KMS-11 (cell line): ENCODE data around the gene CNNM4.

Experiments used
- H2AFZ ChIP-seq: fragments of 200-600 bp; sonication (generic); 2 replicates; pipeline ENCODE4 v1.6.1; 2016; ENCODE audit warnings: antibody characterized with exemption, mixed run types, low read depth
- H3K27ac ChIP-seq: fragments of 200-600 bp; sonication (generic); 2 replicates; pipeline ENCODE4 v1.6.1; 2016; ENCODE audit warnings: mild to moderate bottlenecking, mixed run types
- H3K27me3 ChIP-seq: fragments of 200-600 bp; sonication (generic); 2 replicates; pipeline ENCODE4 v1.6.1; 2017; ENCODE audit warnings: mild to moderate bottlenecking, low read depth, mixed run types, moderate library complexity; ENCODE audit not compliant: insufficient read depth
- H3K36me3 ChIP-seq: fragments of 200-600 bp; sonication (generic); 2 replicates; pipeline ENCODE4 v1.6.1; 2017; ENCODE audit warnings: mild to moderate bottlenecking, mixed run types; ENCODE audit not compliant: insufficient read depth
- H3K4me1 ChIP-seq: fragments of 200-600 bp; sonication (generic); 2 replicates; pipeline ENCODE4 v1.6.1; 2016; ENCODE audit warnings: mild to moderate bottlenecking, low read depth, mixed run types; ENCODE audit not compliant: poor library complexity, severe bottlenecking
- H3K4me2 ChIP-seq: fragments of 200-600 bp; sonication (generic); 2 replicates; pipeline ENCODE4 v1.7.0; 2016; ENCODE audit warnings: mild to moderate bottlenecking, mixed run types
- H3K4me3 ChIP-seq: fragments of 200-600 bp; sonication (generic); IDR thresholded peaks from 2 replicates; pipeline ENCODE4 v1.6.1; 2017; ENCODE audit warnings: low read depth, low read length, mixed read lengths; ENCODE audit not compliant: insufficient read depth
- H3K79me2 ChIP-seq: fragments of 200-600 bp; sonication (generic); 2 replicates; pipeline ENCODE4 v1.6.1; 2016; ENCODE audit warnings: low read depth, mixed run types; ENCODE audit not compliant: insufficient read depth
- H3K9ac ChIP-seq: fragments of 200-600 bp; sonication (generic); 2 replicates; pipeline ENCODE4 v1.6.1; 2016; ENCODE audit warnings: mild to moderate bottlenecking, mixed run types
- H4K20me1 ChIP-seq: fragments of 200-600 bp; sonication (generic); 2 replicates; pipeline ENCODE4 v1.6.1; 2016; ENCODE audit warnings: mild to moderate bottlenecking, mixed run types; ENCODE audit not compliant: insufficient read depth
- CTCF ChIP-seq: fragments of 200-600 bp; sonication (generic); conservative IDR thresholded peaks from 2 replicates; pipeline ENCODE4 v1.6.1; 2017; ENCODE audit warnings: low read depth, mild to moderate bottlenecking, antibody characterized with exemption, low read length, moderate library complexity, mixed read lengths

CNNM4 gene

DNA sequence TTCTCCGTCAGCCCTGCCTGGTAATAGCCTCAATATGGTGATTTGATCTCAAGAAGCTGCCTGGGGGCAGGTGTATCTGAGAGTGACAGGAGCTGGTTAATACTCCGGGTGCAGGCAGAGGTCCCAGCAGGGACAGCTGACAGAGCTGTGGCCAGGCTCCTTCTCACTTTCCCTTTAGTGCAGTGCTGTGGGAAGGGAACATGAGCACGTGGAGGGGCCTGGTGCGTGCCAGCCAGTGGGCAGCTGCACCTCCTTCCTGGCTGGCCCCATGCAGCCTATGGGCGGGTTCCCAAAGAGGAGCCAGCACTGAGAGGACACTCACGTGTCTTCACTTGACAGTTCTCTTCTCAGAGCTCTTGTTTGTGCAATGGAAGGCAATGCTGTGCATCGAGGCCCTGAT is 9.1 kb downstream of the CNNM4 start:
- no peaks in the 10 kb centered on the region for H3K36me3 ChIP-seq
- H2AFZ ChIP-seq = no peak overlapping the region
- H3K4me1 ChIP-seq = peaks cover 26% of the 10 kb centered on the region
- H3K4me2 ChIP-seq = no peak overlapping the region
- H3K4me3 ChIP-seq = no peak overlapping the region
- no peak overlapping the region for H3K9ac ChIP-seq
- no peak overlapping the region for H3K27ac ChIP-seq
- H4K20me1 ChIP-seq = no peaks in the 10 kb centered on the region
- no peak for TF ChIP-seq CTCF
- H3K79me2 ChIP-seq = peaks cover 37% of the 10 kb centered on the region
- no peaks in the 10 kb centered on the region for H3K27me3 ChIP-seq

- TF ChIP-seq CTCF = no peak
- peaks cover 29% of the 10 kb centered on the region; the same call in 1 of the 2 replicates for H3K79me2 ChIP-seq
- H3K27ac ChIP-seq = no peak overlapping the region
- no peak overlapping the region for H3K9ac ChIP-seq
- no peaks in the 10 kb centered on the region for H3K27me3 ChIP-seq
- H3K4me2 ChIP-seq = no peak overlapping the region
- H3K36me3 ChIP-seq = no peaks in the 10 kb centered on the region
- H4K20me1 ChIP-seq = no peaks in the 10 kb centered on the region
- H3K4me3 ChIP-seq = no peak overlapping the region
- H3K4me1 ChIP-seq = peaks cover 18% of the 10 kb centered on the region
- H2AFZ ChIP-seq = no peak overlapping the region
Measured at GRCh38 chr2:96770442-96771202, 9.9 kb downstream of the CNNM4 start.

GRCh38 chr2:96771796-96772618 is 11.3 kb downstream of the CNNM4 start:
- no peak overlapping the region for H3K27ac ChIP-seq
- TF ChIP-seq CTCF = no peak

DNA sequence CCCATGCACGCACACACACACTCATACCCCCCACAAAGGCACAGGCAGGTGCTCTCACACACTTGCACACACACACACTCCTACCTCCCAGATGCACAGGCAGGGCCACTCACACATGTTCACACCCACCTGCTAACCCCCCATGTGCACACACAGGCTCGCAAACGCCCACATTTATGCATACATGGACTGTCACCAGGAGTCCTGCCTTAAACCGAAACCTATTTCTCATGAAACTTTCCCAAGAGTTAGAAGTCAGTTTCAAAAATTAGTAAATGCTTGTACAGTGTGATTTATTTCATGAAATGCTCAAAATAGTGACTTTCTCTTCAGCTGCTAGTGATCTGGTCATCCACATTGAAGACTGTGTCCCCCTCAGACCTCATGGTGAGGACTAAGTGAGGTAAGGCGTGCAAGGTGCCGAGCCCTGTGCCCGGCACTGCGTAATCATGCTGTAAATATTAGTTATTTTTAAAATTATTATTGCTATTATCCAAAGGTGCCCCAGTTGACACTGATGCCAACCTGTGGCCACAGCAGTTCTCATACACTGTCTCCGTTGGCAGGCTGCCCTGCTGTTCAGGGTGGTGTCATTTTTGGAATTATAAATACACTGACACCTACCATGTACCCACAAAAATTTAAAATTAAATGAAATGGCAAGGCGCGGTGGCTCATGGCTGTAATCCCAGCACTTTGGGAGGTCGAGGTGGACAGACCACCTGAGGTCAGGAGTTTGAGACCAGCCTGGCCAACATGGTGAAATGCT is 12.4 kb downstream of the CNNM4 start:
- no peak overlapping the region for H3K9ac ChIP-seq
- no peaks in the 10 kb centered on the region for H4K20me1 ChIP-seq
- peaks cover 13% of the 10 kb centered on the region for H3K4me1 ChIP-seq
- H3K27me3 ChIP-seq = no peaks in the 10 kb centered on the region
- peaks cover 11% of the 10 kb centered on the region; the same call in 1 of the 2 replicates for H3K79me2 ChIP-seq
- H3K27ac ChIP-seq = no peak overlapping the region
- TF ChIP-seq CTCF = no peak
- no peaks in the 10 kb centered on the region for H3K36me3 ChIP-seq
- no peak overlapping the region; the same call in 1 of the 2 replicates for H3K4me2 ChIP-seq
- H2AFZ ChIP-seq = no peak overlapping the region
- H3K4me3 ChIP-seq = no peak overlapping the region

More at GRCh38 chr2:96771796-96772618, 11.3 kb downstream of the CNNM4 start:
- Histone ChIP-seq H3K4me2 (no peak overlapping the region), H3K4me1 (peaks cover 13% of the 10 kb centered on the region), H3K79me2 (peaks cover 17% of the 10 kb centered on the region; the same call in 1 of the 2 replicates), H4K20me1 (no peaks in the 10 kb centered on the region), H3K36me3 (no peaks in the 10 kb centered on the region), H3K9ac (no peak overlapping the region), H2AFZ (no peak overlapping the region), H3K4me3 (no peak overlapping the region), H3K27me3 (no peaks in the 10 kb centered on the region)
